GM21528 (cell line): Measurements from ENCODE around the gene CHRND.
"Not testable (repeated sequence)": the region's sequence is repeated elsewhere in the genome, so short reads cannot be mapped to it uniquely, and the experiment has no call there.

ENCODE experiments used
- ATAC-seq: cut with Tn5 transposase; IDR thresholded peaks from one replicate; pipeline ENCODE4 v1.9.1; 2021; ENCODE audit warnings: mild to moderate bottlenecking, moderate library complexity; ENCODE audit not compliant: unreplicated experiment, low FRiP score

CHRND gene

GRCh38 chr2:232524771-232525170 lies 1.2 kb upstream of the CHRND start:
- ATAC-seq = no peak

- ATAC-seq = no peak
Observed at GRCh38 chr2:232525199-232525598, 761 bp upstream of the CHRND start.

- ATAC-seq = no peak
Observed at GRCh38 chr2:232526372-232526941, 497 bp downstream of the CHRND start.

GRCh38 chr2:232527905-232528470 lies 2.0 kb downstream of the CHRND start:
- no peak for ATAC-seq

- ATAC-seq = no peak
Observed at GRCh38 chr2:232528746-232529460, 2.9 kb downstream of the CHRND start.

- ATAC-seq = no peak
Observed at GRCh38 chr2:232529806-232530547, 4.0 kb downstream of the CHRND start.

- ATAC-seq = no peak
Observed at GRCh38 chr2:232530626-232531260, 4.8 kb downstream of the CHRND start.

- no peak for ATAC-seq
Observed at GRCh38 chr2:232532419-232532818, 6.5 kb downstream of the CHRND start.

GRCh38 chr2:232532821-232533220 lies 6.9 kb downstream of the CHRND start:
- not testable (repeated sequence) for ATAC-seq

GRCh38 chr2:232533944-232534710 lies 8.2 kb downstream of the CHRND start:
- ATAC-seq = no peak

- ATAC-seq = no peak
Observed at GRCh38 chr2:232534940-232535651, 9.1 kb downstream of the CHRND start.

GRCh38 chr2:232535761-232536530 lies 10.0 kb downstream of the CHRND start:
- ATAC-seq = no peak

GRCh38 chr2:232537079-232537478 lies 11.1 kb downstream of the CHRND start:
- ATAC-seq = no peak

- no peak for ATAC-seq
Observed at GRCh38 chr2:232537499-232537898, 11.5 kb downstream of the CHRND start.

GRCh38 chr2:232538671-232539070 lies 12.7 kb downstream of the CHRND start:
- ATAC-seq = no peak

- no peak for ATAC-seq
Observed at GRCh38 chr2:232539298-232540231, 13.6 kb downstream of the CHRND start, which contains the start of gene CHRNG. TSS of gene CHRNG (plus strand) at chr2:232539692. CDS start at chr2:232539748, 56 bp downstream.

GRCh38 chr2:232540441-232541041 lies 14.6 kb downstream of the CHRND start:
- no peak for ATAC-seq
